ENCODE results near the gene LSAMP. TPM values are rescaled to one million over a fixed set of nuclear protein-coding genes. Genes with fewer than 3 reads are reported as not detected.

The LSAMP gene
- polyA plus RNA-seq, 3 donors = not detected

GRCh38 chr3:116341381-116341780 lies 103.9 kb downstream of the LSAMP start:
- no peaks in the 10 kb centered on the region for H4K20me1 ChIP-seq (ENCODE audit: insufficient read depth, low read length)
- no peaks in the 10 kb centered on the region for H3K9me3 ChIP-seq (replicated peaks in 1 of 2; ENCODE audit: control insufficient read depth in 1 of 2, insufficient read depth in 1 of 2, low read length in 2 of 2)
- no peak overlapping the region for H2AFZ ChIP-seq (ENCODE audit: insufficient read depth, low read depth, low read length, poor library complexity, severe bottlenecking)
- H3K79me2 ChIP-seq (ENCODE audit: insufficient read depth, low read length) = no peaks in the 10 kb centered on the region
- intact Hi-C loops (cut with micrococcal nuclease) = no loop called here
- Mint-ChIP-seq H3K36me3 (no peaks in the 10 kb centered on the region), H3K9me3 (peaks cover 0 to 6% (median 0%) of the 10 kb centered on the region in 7 donors), H3K27me3 (ENCODE audit: low read depth in 3 of 3) (no peaks in the 10 kb centered on the region), H3K27ac (no peak overlapping the region), H3K4me3 (no peak overlapping the region), H3K4me1 (no peaks in the 10 kb centered on the region)
- H3K36me3 ChIP-seq (replicated peaks in 1 of 2; ENCODE audit: control insufficient read depth in 1 of 2, insufficient read depth in 2 of 2, low read length in 2 of 2) = no peaks in the 10 kb centered on the region
- TF ChIP-seq, protein P1, sequence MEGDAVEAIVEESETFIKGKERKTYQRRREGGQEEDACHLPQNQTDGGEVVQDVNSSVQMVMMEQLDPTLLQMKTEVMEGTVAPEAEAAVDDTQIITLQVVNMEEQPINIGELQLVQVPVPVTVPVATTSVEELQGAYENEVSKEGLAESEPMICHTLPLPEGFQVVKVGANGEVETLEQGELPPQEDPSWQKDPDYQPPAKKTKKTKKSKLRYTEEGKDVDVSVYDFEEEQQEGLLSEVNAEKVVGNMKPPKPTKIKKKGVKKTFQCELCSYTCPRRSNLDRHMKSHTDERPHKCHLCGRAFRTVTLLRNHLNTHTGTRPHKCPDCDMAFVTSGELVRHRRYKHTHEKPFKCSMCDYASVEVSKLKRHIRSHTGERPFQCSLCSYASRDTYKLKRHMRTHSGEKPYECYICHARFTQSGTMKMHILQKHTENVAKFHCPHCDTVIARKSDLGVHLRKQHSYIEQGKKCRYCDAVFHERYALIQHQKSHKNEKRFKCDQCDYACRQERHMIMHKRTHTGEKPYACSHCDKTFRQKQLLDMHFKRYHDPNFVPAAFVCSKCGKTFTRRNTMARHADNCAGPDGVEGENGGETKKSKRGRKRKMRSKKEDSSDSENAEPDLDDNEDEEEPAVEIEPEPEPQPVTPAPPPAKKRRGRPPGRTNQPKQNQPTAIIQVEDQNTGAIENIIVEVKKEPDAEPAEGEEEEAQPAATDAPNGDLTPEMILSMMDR (IDR thresholded peaks at IDR 0.05) = no peak
- WGBS (ENCODE audit: insufficient coverage) = 83% methylated on average over 2 of the region's 2 CpGs
- H3K27ac ChIP-seq (ENCODE audit: low read depth in 1 of 2, low read length in 2 of 2) = no peak overlapping the region
- no peak overlapping the region for H3K9ac ChIP-seq (ENCODE audit: insufficient read depth, low read length, poor library complexity, severe bottlenecking)
- no peak overlapping the region for H3K4me2 ChIP-seq (replicated peaks; ENCODE audit: extremely low read depth, low read length, poor library complexity, severe bottlenecking)
- no peaks in the 10 kb centered on the region for H3K4me1 ChIP-seq (ENCODE audit: control insufficient read depth in 1 of 2, insufficient read depth in 2 of 2, low read length in 2 of 2)
- no peak overlapping the region for H3K4me3 ChIP-seq (replicated peaks in 1 of 3; ENCODE audit: low read depth in 2 of 3, low read length in 3 of 3)
- H3K27me3 ChIP-seq (ENCODE audit: control insufficient read depth in 2 of 2, insufficient read depth in 2 of 2, low read length in 2 of 2) = no peaks in the 10 kb centered on the region
- no peak for DNase-seq

DNA sequence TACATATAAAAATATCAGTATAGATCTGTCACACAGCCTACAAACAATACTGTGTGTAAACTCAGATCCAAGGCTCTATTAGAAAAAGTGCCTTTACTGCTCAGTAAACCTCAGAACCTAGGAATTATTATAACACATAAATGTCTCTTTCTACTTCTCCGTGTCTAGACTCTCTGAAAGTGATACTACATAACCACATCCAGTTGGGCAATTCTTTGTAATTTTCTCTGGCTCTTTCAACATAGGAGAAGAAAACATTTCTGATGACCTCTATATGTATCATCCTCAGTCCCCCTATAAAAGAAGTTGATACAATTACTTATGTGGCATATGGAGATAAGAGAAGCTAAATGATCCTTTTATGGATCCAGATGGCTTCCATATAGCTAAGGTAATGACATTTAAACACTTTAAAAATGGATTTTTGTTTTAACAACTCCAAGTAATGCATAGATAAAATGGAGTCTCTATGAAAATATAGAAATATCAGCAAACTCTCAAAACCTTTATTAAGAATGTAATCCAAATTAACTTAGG lies 104.5 kb downstream of the LSAMP start:
- H3K27me3 Mint-ChIP-seq (ENCODE audit: low read depth in 3 of 3) = no peaks in the 10 kb centered on the region
- Histone ChIP-seq H3K36me3 (replicated peaks in 1 of 2; ENCODE audit: control insufficient read depth in 1 of 2, insufficient read depth in 2 of 2, low read length in 2 of 2) (no peaks in the 10 kb centered on the region), H3K4me2 (replicated peaks; ENCODE audit: extremely low read depth, low read length, poor library complexity, severe bottlenecking) (no peak overlapping the region), H3K27me3 (ENCODE audit: control insufficient read depth in 2 of 2, insufficient read depth in 2 of 2, low read length in 2 of 2) (no peaks in the 10 kb centered on the region), H3K9me3 (replicated peaks in 1 of 2; ENCODE audit: control insufficient read depth in 1 of 2, insufficient read depth in 1 of 2, low read length in 2 of 2) (no peaks in the 10 kb centered on the region), H3K9ac (ENCODE audit: insufficient read depth, low read length, poor library complexity, severe bottlenecking) (no peak overlapping the region), H3K4me3 (replicated peaks in 1 of 3; ENCODE audit: low read depth in 2 of 3, low read length in 3 of 3) (no peak overlapping the region), H4K20me1 (ENCODE audit: insufficient read depth, low read length) (no peaks in the 10 kb centered on the region), H3K27ac (ENCODE audit: low read depth in 1 of 2, low read length in 2 of 2) (no peak overlapping the region), H3K4me1 (ENCODE audit: control insufficient read depth in 1 of 2, insufficient read depth in 2 of 2, low read length in 2 of 2) (no peaks in the 10 kb centered on the region), H3K79me2 (ENCODE audit: insufficient read depth, low read length) (no peaks in the 10 kb centered on the region), H2AFZ (ENCODE audit: insufficient read depth, low read depth, low read length, poor library complexity, severe bottlenecking) (no peak overlapping the region)
- TF ChIP-seq, protein P1 (IDR thresholded peaks at IDR 0.05) = no peak
- DNase-seq = no peak
- H3K27ac Mint-ChIP-seq = no peak overlapping the region
- peaks cover 0 to 6% (median 0%) of the 10 kb centered on the region in 7 donors for H3K9me3 Mint-ChIP-seq
- no peaks in the 10 kb centered on the region for H3K4me1 Mint-ChIP-seq
- WGBS (ENCODE audit: insufficient coverage) = no CpG with 5 or more reads among the region's 1 CpG
- no peak overlapping the region for H3K4me3 Mint-ChIP-seq
- intact Hi-C loops (cut with micrococcal nuclease) = no loop called here
- H3K36me3 Mint-ChIP-seq = no peaks in the 10 kb centered on the region
